ENCODE results near the gene ZNF660. TPM values are rescaled to one million over a fixed set of nuclear protein-coding genes. Genes with fewer than 3 reads are reported as not detected.

Gene ZNF660
- under 0.01 and 0.26 TPM in 2 replicates for total RNA-seq

GRCh38 chr3:44584646-44585501 is at the start of gene ZNF660:
ZNF660 (plus strand) TSS chr3:44584964; CDS start chr3:44594194, 9,230 bp downstream.

DNA sequence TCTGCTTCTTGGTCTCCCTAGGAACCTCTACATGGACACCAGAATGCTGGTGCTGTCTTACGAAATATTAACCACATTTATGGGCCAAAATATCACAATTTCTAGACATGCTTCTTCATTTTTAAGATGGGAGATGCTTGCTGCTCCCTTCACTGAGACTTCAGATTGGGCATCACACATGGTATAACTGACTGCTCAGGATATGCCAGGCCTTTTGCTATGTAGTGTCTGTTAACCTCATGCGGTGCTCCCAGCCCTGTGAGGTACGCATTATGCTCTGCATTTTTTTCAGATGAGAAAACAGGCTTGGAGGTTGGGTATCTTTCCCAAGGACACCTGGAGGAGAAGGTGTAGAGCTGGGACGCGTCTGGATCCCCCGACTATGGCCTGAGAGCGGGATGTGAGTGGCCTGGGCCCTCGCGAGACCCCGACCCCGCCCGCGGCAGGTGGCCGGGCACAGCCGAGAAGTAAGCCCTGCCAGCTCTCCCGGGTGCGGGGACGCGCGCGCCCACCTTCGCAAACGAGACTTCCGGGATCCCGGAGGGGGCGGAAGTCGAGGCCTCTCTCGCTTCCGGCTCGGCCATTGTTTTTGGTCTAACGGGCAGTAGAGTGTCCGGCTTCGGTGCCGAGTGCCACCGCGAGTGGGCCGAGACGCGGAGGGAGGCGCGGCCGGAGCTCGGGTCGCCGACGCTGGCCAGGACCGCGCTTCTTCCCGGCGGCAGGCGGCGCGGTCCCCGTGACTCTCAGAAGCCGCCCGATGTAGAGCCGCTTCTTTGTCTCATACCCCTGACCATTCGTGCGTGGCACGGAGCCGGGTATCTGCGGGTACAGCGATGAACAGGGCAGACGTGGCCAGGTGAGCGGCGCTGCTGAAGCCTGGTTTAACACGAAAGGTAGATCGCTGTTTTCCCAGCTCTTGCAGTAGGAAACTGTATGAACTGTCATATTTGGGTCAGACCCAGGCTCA is 29.9 kb upstream of the ZNF660 start, which contains the start of gene ZKSCAN7:
TSS of gene ZKSCAN7 (plus strand) at position 568 of the 967 bp plus-strand sequence. CDS start 1,855 bp downstream, outside the sequence.

GRCh38 chr3:44624749-44625480 is 40.2 kb downstream of the ZNF660 start, which contains the start of gene ZNF197:
ZNF197 (plus strand) TSS chr3:44625036; CDS start chr3:44629155, 4,119 bp downstream.

DNA sequence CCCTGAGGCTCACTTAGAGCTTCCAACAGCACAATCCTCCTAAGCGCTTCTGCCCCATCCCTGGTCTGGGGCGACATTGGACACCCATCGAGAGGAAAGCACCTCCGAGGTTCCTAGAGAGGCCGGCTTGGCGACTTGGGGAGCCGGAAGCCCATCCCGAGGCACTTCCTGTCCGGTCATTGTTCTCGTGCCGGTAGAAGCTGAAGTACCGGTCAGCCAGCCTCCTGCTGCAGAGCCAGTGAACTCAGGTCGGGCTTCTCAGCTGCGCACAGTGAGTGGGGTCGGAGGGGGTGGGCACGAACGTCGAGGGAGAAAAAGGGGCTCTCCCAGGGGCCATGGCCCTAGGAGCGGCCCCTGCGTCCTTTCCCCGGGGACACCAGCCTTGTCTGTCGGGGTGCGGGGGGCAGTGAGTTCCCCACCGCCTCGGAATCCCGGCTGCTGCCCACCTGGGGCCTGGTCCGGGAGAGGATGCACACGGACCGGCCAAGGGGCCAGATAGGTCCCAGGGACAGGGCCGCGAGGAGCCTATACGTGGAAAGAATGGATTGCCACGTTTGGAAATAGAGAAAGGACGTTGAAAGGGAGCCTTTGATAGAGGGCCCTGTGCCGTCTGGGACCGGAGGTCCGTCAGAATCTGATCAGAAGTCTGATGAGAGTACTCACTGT is 63.9 kb downstream of the ZNF660 start, which contains the start of gene ZNF35:
TSS of gene ZNF35 (plus strand) at position 169 of the 666 bp plus-strand sequence. CDS start 2,336 bp downstream, outside the sequence.

Other genes starting within 250 kb of the ZNF660 start
- gene TCAIM, start 246.2 kb upstream of the ZNF660 start, total RNA-seq, result 19.9 and 24.3 TPM in 2 replicates
- gene ZNF445, start 107.3 kb upstream of the ZNF660 start, total RNA-seq, result 7.9 and 9.2 TPM in 2 replicates
- gene ZKSCAN7, start 29.8 kb upstream of the ZNF660 start, total RNA-seq, result 0.87 and 2.2 TPM in 2 replicates
- gene ZNF197, start 40.1 kb downstream of the ZNF660 start, total RNA-seq, result 6.6 and 11.1 TPM in 2 replicates
- 14.3 and 18.0 TPM in 2 replicates for gene ZNF35, start 63.8 kb downstream of the ZNF660 start, total RNA-seq
- 2.2 and 4.2 TPM in 2 replicates for gene ZNF502, start 127.7 kb downstream of the ZNF660 start, total RNA-seq
- gene ZNF501, start 144.7 kb downstream of the ZNF660 start, total RNA-seq, result 4.2 and 6.7 TPM in 2 replicates
- 19.4 and 24.6 TPM in 2 replicates for gene KIAA1143, start 176.7 kb downstream of the ZNF660 start, total RNA-seq
- gene KIF15, start 176.8 kb downstream of the ZNF660 start, total RNA-seq, result 1.8 and 2.2 TPM in 2 replicates